NCI-H146 (cell line): ENCODE measurements around the gene HINT3.
"Not testable (repeated sequence)": the region's sequence is repeated elsewhere in the genome, so short reads cannot be mapped to it uniquely, and the experiment has no call there.

ENCODE experiments used
- DNase-seq: peaks from one replicate; lab custom pipeline; 2025; lab: John Stamatoyannopoulos, UW

HINT3 gene

DNA sequence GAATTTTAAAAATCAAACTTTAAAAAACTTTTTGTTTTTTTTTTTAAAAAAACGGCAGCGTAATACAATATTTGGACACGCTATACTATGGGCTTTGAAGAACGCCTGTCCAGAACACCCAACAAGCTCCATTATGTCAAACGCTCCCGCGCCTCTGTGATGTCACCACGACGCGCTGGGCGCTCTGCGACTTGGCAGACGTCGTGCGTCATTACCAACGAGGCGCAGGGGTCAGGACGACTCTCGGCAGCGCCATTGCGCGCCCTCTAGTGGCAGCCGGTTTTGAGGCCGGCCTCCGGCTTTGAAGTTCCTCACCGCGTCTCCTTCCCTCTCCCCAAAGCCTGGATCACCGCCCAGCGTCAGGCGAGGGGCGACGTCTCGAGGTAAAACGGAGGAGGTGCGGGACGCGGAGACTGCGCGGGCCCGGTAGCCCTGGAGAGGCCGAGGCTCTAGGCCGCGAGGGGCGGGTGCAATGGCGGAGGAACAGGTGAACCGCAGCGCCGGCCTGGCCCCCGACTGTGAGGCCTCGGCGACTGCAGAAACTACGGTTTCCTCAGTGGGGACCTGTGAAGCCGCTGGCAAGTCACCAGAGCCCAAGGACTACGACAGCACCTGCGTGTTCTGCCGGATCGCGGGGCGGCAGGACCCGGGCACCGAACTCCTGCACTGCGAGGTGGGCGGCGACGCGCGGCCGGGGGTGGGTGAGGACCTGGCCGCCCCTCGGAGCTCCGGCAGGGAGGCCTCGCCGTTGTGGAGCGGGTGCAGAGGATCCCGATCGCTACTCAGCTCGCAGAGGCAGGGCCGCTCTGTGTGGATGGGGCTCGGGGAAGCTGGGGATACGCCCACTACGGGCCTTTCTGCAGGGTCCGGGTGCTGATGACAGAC is at the start of gene HINT3:
Gene HINT3, plus strand, starts transcription at position 265 of the 885 bp plus-strand sequence. Its CDS starts 208 bp downstream, at position 473.
- peak; percentile 99 for DNase-seq

DNA sequence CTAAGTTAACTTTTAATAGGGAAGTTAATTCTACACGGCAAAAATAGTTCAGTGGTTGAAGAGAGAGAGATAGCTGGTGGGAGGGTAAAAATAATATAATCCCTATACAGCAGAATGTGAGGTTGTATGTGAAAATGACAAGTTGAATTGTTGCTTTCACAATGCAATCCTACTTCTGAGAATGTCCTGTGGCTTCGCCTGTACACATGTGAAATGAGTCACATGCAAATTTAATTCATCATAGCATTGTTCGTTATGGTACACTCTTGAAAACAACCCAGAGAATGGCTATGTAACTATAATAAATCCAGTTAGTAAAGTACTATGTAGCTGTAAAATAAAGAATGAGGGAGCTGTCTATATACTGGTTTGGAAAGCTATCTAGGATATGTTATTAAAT is 46.0 kb upstream of the HINT3 start:
- no peak for DNase-seq

DNA sequence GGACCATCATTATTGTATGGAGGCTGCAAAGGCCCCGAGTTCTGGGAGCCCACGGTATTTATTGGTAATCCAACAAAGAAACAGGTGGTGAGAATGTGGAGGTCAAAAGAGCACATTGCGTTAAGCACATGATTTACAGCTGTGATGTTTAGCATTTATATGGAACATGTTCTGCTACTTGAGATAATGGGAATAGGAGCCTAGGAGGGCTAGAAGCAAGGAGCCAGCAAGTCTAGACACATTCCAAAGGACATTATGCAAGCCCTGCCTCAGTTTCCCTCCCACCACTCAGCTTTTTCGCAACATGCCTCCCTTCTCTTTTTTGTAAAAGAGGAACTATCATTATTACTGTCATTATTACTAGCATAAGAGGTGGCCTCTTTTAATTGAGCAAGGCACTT is 45.5 kb upstream of the HINT3 start:
- DNase-seq: peak; percentile 22

DNA sequence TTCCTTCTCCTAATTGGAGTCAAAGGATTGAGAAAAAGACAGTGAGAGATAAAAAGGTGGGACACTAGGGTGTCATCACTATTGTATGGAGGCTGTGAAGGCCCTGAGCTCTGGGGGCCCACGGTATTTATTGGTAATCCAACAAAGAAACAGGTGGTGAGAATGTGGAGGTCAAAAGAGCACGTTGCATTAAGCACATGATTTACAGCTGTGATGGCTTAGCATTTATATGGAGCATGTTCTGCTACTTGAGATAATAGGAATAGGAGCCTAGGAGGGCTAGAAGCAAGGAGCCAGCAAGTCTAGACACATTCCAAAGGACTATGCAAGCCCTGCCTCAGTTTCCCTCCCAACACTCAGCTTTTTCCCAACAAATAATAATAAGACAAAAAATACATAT is 44.1 kb upstream of the HINT3 start:
- DNase-seq: peak; percentile 62

DNA sequence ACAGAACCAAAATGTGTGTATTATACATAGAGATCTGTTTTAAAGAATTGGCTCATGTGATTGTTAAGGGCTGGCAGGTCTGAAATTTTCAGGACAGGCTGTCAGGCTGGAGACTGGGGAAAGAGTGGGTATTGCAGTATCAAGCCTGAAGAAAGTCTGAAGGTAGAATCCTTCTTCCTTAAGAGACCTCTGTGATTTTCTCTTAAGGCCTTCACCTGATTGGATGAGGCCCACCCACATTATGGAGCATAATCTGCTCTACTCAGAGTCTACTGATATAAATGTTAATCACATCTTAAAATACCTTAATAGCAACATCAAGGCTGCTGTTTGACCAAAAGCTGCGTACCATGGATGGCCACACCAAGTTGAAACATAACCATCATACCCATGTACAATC is 43.4 kb upstream of the HINT3 start:
- DNase-seq: no peak

DNA sequence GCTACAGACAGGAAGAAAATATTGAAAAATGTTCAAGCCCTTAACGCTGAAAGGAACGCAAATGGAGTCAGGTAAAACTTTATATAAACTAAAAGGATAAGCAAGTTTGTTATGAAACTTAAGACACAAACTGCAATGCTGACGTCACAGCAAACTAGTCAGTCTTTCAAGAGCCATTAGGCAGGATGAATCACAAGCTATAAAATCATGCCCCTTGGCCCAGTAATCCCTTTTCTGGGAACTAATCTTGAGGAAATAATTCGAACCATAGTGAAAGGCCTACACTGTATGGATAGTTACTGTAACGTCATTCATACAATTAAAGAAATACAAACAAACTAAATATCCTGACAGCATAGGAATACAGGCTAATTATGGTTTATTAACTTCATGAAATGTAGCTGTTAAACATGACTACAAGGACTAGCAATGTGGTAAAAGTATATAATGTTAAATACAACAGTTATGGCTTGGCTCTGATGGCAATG is 42.7 kb upstream of the HINT3 start:
- DNase-seq: no peak

DNA sequence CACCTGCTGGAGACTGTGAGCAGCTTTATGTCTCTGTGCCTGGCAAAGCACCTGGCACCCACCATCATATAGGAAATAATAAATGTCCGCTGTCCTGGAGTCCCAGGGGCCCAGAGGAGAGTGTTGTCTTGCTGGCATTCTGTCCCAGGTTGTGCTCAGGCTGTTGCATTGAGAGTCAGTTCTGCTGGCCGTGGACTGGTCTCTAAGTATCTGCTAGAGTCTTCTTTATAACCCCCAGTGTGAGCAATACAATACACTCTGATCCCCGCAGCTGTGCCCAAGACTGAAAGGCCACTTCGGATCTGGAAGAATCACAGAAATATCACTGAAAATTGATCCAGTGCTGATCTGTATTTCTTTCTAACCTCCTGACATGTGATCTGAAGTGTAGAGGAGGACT is 38.3 kb upstream of the HINT3 start:
- DNase-seq: peak; percentile 91

DNA sequence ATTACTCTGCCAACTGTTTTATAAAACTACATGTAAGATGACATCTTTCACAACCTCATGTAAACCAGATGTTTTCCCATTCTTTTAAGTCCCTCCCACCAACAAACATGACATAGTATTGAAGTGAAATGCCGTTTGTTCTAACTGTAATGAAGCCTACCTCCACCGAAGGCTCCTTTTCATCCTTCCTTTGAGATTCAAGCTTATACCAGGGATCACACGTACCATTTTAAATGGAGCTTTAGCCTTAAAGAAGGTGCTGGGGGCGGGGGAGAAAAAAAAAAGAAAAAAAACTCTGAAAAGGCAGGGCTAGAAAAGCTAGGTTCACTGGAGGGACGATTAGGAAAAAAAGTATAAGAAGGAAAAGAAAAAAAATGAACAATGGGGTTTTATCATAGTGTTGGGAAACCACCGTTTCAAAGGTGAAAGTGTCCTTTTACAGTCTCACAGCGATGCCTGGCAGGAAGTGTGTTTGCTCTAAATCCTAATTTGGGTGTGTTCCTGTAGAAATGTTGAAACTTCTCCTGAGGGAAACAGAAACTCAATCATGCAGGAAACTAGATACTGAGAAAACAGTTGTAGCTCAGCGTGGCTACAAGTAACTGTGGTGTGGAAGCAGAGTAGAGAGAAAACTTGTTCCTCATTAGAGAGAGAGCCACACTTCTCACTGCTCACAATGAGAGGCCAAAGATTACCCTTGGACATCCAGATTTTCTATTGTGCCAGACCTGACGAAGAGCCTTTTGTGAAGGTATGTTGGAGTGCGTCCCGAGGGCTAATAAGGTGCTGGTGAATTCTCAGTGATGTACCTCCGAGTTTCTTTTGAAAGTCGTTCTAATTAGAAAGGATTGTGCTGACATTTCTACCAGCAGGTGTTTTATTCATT is 37.6 kb upstream of the HINT3 start:
- peak; percentile 85 for DNase-seq

DNA sequence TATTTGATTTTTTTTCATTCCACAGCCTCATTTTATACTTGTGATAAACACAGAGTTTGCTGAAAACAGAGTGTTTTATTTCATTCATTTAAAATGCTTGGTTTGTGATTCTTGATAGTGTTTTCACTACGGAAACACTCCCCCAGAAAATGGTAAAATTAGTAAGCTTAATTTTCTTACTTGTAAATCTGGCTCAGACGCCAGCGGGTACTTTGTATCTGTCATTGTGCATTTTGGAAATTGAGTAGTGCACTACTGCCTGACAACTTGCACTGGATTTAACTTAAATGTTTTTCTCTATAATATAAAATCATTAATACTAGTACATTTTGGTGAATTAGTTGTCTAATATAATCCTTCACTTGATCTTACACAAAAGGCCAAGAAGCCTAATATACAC is 37.0 kb upstream of the HINT3 start:
- no peak for DNase-seq

DNA sequence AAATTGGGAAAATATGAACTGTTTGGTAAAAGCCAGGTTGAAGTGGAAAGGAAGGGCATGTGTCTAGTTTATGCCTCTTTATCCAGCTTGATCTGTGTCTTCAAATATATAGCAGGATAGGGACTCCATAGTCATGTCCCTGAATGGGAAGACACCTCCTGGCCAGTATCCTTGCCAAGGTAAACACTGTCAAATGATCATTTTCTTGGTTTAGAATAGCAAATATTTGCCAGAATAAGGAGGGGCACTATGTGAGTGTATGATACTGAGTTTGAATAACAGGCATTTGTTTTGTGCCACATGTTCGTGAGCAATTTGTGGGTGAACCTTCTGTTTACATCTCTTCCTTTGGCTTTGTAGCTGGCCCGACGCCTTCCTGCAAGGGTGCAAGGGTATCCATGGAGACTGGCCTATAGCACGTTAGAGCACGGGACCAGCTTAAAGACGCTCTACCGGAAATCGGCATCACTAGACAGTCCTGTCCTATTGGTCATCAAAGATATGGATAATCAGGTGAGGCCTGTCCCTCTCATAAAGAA is 34.2 kb upstream of the HINT3 start:
- peak; percentile 96 for DNase-seq

DNA sequence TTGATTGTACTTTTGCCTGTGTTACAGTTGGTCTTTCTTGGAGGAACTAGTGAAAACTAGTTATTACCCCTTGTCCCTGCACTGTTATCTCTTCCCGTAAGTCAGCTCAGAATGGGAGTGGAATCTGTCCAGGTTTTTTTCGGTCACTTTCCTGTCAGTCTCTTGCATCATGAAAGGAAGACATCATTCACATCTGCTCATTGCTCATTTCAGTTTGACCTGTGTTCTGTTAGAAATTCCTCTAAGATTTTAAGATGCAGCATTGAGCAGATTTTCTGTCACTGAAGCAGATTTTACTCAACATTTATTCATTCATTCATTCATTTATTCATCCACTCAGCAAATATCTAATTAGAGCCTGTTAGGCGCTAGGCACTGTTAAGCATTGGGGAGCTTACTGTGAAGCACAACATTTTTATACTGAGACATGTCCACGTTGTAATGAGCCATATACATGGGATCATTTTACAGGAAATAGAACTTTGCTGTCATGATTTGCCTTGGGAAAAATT is 33.1 kb upstream of the HINT3 start:
- no peak for DNase-seq

DNA sequence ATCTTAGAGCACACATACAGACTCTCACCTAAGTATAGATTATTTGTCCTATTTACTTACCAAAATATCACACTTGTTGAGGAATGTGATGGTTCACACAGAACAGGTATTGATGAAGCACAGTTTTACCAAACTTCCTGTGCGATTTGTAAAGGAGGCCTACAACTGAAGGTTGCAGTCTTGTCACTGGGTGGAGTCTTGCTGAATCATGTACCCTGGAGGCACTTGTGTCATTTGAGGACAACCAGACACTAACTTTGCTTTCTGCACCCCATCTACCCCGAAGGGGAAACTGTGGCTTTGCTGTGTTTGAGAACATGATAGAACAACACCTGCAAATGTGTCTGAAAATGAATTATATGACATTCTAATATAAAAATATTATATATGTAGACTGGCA is 32.4 kb upstream of the HINT3 start:
- DNase-seq: no peak

DNA sequence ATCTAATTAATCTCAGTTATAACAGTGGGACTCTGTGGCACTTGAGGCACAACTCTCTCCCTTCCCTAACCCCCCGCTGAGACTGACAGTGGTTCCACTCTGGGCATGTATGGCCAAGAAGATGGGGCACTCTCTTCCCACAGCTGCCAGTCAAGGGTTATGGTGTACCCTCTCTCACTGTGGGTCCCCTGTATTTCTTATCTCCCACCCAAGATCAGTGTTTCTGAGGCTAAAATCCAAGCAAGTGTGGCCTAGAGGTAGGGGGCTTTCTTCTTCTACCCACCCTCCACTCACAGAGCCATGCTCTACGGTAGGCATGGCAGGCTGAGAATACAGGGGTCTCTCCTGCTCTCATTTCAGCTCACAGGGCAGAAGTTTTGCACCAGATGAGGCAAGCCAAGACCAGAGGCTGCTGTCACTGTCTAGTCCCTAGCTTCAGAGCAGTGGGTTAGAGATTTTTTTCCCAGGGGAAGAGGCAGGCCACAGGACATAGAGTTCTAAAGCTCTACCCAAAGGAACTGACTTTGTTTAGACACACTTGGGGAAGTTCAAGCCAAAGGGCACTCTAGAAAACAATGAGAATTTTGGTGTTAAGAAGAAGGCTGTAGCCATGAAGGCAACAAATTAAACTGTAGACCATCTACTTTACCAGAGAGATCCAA is 31.7 kb upstream of the HINT3 start:
- no peak for DNase-seq

DNA sequence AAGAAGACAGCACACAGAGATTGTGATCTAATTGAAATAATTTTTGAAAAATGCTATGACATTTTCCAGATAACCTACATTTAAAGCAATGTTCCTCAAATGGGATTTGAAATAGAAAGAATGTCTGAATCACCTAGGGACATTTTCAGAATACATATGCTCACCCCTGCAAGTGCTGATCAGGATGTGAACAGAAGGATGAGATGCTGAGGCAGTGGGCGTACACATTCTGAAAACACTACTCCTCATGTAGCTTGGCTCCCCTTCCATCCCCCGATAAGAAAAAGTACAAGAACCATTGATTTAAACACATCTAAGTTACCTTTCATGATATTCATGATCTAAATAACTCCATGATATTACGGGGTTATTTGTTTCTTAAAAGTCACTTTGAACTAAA is 29.9 kb upstream of the HINT3 start:
- no peak for DNase-seq

DNA sequence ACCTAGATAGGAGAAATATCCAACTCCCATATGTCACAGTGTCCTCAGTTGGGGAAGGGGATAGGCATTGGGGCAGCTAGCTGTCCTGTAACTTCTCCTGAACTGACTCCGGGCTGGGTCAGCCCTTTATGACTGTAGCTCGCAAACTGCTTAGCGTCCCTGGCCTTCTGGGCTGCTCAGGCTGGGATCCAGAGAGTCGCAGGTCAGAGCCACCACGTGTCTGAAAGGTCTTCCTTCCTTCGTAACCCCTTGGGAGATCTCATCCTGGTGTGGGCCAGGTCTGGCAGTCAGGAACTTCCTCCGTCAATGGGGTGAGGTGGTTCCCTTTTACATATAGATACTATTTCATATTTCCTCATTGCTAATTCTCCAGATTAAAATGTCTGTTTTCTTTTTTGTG is 28.8 kb upstream of the HINT3 start:
- DNase-seq: no peak

DNA sequence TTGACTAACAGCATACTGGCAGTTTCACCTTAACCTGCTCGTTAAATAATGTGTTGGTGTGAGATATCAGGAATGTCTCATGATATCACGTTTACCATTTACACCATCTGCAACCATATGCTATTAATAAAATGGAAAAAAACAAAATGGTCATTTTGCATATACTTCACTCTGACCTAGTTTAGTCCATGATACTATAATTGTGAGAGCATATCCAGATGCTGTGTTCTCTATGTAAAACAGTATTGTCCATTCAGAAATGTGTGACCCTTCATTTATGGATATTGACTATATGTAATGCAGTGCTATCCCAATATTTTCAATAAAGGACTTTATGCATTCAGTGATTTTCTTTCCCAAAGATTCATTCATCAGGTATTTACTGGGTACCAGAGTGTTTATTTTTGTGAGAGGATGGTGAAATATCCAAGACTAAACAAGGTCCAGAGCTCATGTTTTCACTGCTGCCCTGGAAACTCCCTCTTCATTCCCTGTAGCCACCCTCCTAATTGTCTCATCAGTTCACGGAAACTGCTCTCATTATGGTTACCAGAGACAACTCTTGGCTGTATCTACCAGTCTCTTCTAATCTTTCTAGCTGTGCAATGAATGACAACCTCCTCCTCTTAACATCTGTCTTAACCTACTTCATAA is 25.7 kb upstream of the HINT3 start:
- DNase-seq: no peak

DNA sequence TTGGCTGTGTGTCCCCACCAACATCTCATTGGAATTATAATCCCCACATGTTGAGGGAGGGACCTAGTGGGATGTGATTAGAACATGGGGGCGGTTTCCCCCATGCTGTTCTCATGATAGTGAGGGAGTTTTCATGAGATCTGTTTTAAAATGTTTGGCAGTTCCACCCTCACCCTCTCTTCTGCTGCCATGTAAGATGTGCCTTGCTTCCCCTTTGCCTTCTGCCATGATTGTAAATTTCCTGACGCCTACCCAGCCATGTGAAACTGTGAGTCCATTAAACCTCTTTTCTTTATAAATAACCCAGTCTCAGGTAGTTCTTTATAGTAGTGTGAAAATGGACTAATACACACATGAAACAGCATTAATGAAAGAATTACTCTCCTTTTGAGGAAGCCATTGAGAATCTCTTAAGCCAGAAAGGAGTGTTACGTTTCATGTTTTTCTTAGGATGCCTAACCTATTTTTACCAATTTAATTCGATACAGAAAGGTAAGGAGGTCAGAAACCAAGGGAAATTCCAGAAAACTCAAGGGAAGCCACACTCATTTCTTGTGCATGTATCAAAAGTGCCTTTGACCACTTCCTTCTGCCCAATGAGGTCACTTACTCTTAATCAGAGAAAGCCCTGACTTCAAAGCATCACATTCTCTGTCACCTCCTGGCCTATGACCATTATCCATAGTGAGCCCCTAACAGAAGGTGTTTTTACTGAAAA is 24.7 kb upstream of the HINT3 start:
- DNase-seq: no peak

DNA sequence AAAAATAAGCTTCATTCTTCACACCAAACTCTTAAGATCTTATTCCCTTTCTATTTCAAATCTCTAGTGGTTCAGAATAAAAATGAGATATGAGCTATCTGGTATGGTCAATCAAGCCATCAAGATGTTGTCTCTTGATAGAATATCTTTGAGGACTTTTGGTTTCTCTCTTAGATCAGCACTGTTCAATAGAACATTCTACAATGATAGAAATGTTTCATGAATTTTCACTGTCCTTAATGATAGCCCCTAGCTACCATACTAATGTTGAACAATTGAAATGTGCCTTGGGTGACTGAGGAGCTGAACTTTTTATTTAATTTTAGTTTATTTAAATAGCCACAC is 24.1 kb upstream of the HINT3 start:
- no peak for DNase-seq

DNA sequence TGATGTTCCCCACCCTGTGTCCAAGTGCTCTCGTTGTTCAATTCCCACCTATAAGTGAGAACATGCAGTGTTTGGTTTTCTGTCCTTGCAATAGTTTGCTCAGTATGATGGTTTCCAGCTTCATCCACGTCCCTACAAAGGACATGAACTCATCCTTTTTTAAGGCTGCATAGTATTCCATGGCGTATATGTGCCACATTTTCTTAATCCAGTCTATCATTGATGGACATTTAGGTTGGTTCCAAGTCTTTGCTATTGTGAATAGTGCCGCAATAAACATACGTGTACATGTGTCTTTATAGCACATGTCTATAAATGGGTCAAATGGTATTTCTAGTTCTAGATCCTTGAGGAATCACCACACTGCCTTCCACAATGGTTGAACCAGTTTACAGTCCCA is 21.1 kb upstream of the HINT3 start:
- DNase-seq: not testable (repeated sequence)

DNA sequence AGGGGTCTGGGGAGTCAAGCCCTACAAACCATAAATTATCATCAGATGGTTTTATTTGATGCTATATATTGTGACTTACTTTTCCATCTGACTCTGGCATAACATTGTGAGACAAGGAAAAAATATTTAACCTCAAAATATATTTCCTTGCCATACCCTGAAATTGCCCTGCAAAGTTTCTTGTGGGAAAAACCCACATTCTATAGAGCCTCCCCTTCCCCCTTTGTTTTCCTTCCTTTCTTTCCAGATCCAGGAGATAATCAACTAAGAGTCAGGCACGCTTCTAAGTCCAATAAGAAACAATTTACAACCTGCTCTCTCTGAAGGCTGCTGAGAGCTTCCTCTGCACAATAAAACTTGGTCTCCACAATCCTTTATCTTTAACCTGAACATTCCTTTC is 17.5 kb upstream of the HINT3 start:
- DNase-seq: no peak

DNA sequence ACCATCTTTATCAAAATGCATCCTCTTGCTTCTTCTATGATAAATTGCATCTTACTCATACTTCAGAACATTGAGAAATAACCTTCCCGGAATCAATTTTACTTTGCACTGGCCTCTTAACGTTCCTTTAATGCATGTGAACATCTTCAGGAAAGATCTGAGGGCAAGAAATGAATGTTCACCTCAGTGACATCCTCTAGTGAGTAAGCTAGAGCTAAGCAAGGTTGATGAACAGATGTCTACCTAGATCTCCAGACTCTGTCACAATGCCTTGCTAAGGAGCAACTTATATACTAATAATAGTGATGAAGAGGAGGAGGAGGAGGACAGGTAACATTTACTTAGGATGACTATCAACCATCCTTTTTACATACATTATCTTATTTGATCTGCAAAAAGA is 16.8 kb upstream of the HINT3 start:
- no peak for DNase-seq
